ENCODE results near the gene PAX1. TPM values are rescaled to one million over a fixed set of nuclear protein-coding genes. Genes with fewer than 3 reads are reported as not detected.

Gene PAX1
- under 0.01 TPM in 1 of 2 replicates, not detected in the other for total RNA-seq

GRCh38 chr20:21705575-21706260 is at the start of gene PAX1:
Gene PAX1, plus strand, starts transcription at chr20:21705664. Its CDS starts 49 bp downstream, at chr20:21705713.
- peaks cover 54% of the 10 kb centered on the region for H3K27me3 ChIP-seq (ENCODE audit: insufficient read depth, low read length)

GRCh38 chr20:21656308-21657067 is 49.0 kb upstream of the PAX1 start:
- no peaks in the 10 kb centered on the region for H4K20me1 ChIP-seq (ENCODE audit: insufficient read depth, low read length)
- no peak overlapping the region for H3K27ac ChIP-seq (ENCODE audit: low read depth, low read length)
- no peak overlapping the region for H3K4me3 ChIP-seq (ENCODE audit: insufficient read depth, low read length)
- no peaks in the 10 kb centered on the region for H3K27me3 ChIP-seq (ENCODE audit: insufficient read depth, low read length)
- H2AFZ ChIP-seq (ENCODE audit: low read length), result no peak overlapping the region
- no peak for TF ChIP-seq CTCF (IDR thresholded peaks at IDR 0.05; ENCODE audit: extremely low read depth, low read depth, low read length)
- no peaks in the 10 kb centered on the region for H3K9me3 ChIP-seq (ENCODE audit: low read depth, low read length)
- no peaks in the 10 kb centered on the region for H3K36me3 ChIP-seq (ENCODE audit: insufficient read depth, low read length)
- no peak overlapping the region for H3K4me2 ChIP-seq (ENCODE audit: insufficient read depth, low read length)
- DNase-seq (ENCODE audit: insufficient read length, low spot score, missing footprints), result no peak
- H3K4me1 ChIP-seq (ENCODE audit: insufficient read depth, low read length), result no peaks in the 10 kb centered on the region
- no peaks in the 10 kb centered on the region for H3K79me2 ChIP-seq (ENCODE audit: insufficient read depth, low read length)

More at GRCh38 chr20:21705575-21706260, at the start of gene PAX1:
- Histone ChIP-seq H3K27ac (ENCODE audit: low read depth, low read length) (no peak within 1 kb of the TSS), H3K4me1 (ENCODE audit: insufficient read depth, low read length) (no peaks in the 10 kb centered on the region), H3K4me2 (ENCODE audit: insufficient read depth, low read length) (no peak within 1 kb of the TSS), H3K9me3 (ENCODE audit: low read depth, low read length) (no peaks in the 10 kb centered on the region), H3K4me3 (ENCODE audit: insufficient read depth, low read length) (no peak within 1 kb of the TSS), H3K36me3 (ENCODE audit: insufficient read depth, low read length) (no peaks in the 10 kb centered on the region), H2AFZ (ENCODE audit: low read length) (no peak within 1 kb of the TSS), H4K20me1 (ENCODE audit: insufficient read depth, low read length) (no peaks in the 10 kb centered on the region), H3K79me2 (ENCODE audit: insufficient read depth, low read length) (no peaks in the 10 kb centered on the region)
- DNase-seq (ENCODE audit: insufficient read length, low spot score, missing footprints), result peak; percentile 86
- TF ChIP-seq CTCF (IDR thresholded peaks at IDR 0.05; ENCODE audit: extremely low read depth, low read depth, low read length), result no peak

GRCh38 chr20:21661488-21662055 is 43.9 kb upstream of the PAX1 start:
- H3K4me1 ChIP-seq (ENCODE audit: insufficient read depth, low read length), result no peaks in the 10 kb centered on the region
- DNase-seq (ENCODE audit: insufficient read length, low spot score, missing footprints), result no peak
- no peaks in the 10 kb centered on the region for H3K79me2 ChIP-seq (ENCODE audit: insufficient read depth, low read length)
- no peak overlapping the region for H3K4me2 ChIP-seq (ENCODE audit: insufficient read depth, low read length)
- TF ChIP-seq CTCF (IDR thresholded peaks at IDR 0.05; ENCODE audit: extremely low read depth, low read depth, low read length), result no peak
- H2AFZ ChIP-seq (ENCODE audit: low read length), result no peak overlapping the region
- H3K9me3 ChIP-seq (ENCODE audit: low read depth, low read length), result peaks cover 2% of the 10 kb centered on the region
- no peaks in the 10 kb centered on the region for H3K36me3 ChIP-seq (ENCODE audit: insufficient read depth, low read length)
- no peak overlapping the region for H3K4me3 ChIP-seq (ENCODE audit: insufficient read depth, low read length)
- no peaks in the 10 kb centered on the region for H3K27me3 ChIP-seq (ENCODE audit: insufficient read depth, low read length)
- no peak overlapping the region for H3K27ac ChIP-seq (ENCODE audit: low read depth, low read length)
- H4K20me1 ChIP-seq (ENCODE audit: insufficient read depth, low read length), result no peaks in the 10 kb centered on the region

- no peaks in the 10 kb centered on the region for H3K4me1 ChIP-seq (ENCODE audit: insufficient read depth, low read length)
- H2AFZ ChIP-seq (ENCODE audit: low read length), result no peak overlapping the region
- H3K27ac ChIP-seq (ENCODE audit: low read depth, low read length), result no peak overlapping the region
- H3K36me3 ChIP-seq (ENCODE audit: insufficient read depth, low read length), result no peaks in the 10 kb centered on the region
- no peaks in the 10 kb centered on the region for H3K79me2 ChIP-seq (ENCODE audit: insufficient read depth, low read length)
- peaks cover 2% of the 10 kb centered on the region for H3K9me3 ChIP-seq (ENCODE audit: low read depth, low read length)
- H3K4me2 ChIP-seq (ENCODE audit: insufficient read depth, low read length), result no peak overlapping the region
- no peaks in the 10 kb centered on the region for H4K20me1 ChIP-seq (ENCODE audit: insufficient read depth, low read length)
- no peaks in the 10 kb centered on the region for H3K27me3 ChIP-seq (ENCODE audit: insufficient read depth, low read length)
- no peak overlapping the region for H3K4me3 ChIP-seq (ENCODE audit: insufficient read depth, low read length)
- DNase-seq (ENCODE audit: insufficient read length, low spot score, missing footprints), result no peak
- no peak for TF ChIP-seq CTCF (IDR thresholded peaks at IDR 0.05; ENCODE audit: extremely low read depth, low read depth, low read length)
Measured at GRCh38 chr20:21663465-21663864, 42.0 kb upstream of the PAX1 start.
